GM19467 (cell line): ENCODE data around the gene BICDL2.

Source experiments
- ATAC-seq: cut with Tn5 transposase; IDR thresholded peaks from one replicate; pipeline ENCODE4 v1.9.1; 2021; ENCODE audit warnings: mild to moderate bottlenecking, moderate library complexity; ENCODE audit not compliant: unreplicated experiment

Gene BICDL2

DNA sequence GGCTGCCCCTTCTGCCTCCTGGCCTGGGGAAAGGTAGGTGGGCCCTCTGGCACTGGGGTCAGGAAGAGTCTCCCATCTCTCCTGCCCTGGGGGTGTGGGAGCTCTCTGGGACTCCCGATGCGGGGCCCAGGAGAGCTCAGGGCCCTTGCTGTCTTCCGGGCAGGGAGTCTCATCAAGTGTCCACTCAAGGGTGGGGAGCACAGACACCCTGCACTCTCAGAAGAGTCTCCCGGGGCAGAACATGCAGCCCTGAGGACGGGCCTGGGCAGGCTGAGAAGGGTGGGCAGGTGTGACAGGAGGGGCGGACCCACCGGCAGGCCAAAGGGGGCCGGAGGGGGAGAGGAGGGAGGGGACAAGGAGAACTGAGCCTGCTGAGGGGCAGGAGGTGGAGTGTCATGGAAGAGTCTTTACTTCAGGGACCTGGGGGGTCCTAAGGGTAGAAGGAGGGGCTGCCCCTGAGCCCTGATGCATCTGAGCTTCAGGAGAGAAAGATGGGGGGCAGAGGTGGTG, 48.1 kb downstream of the BICDL2 start:
- ATAC-seq: no peak

DNA sequence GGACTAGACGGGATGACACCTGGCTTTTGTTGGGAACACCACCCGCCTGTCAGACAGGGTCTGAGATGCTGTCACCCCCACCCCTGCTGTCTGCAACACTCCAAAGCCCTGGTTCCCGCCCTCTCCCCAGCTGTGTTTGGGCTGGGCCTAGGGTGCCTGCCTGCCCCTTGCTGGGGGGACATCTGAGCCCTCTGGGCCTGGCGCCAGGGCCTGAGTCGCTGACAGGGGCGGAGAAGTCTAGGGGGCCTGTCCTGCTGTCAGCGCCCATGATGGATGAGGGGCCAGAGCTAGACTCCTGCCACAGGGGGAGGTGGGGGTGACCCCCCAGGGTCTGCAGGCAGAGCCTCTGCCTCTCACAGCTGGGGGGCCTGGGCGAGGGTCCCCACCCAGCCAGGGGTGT, 48.9 kb downstream of the BICDL2 start:
- no peak for ATAC-seq

DNA sequence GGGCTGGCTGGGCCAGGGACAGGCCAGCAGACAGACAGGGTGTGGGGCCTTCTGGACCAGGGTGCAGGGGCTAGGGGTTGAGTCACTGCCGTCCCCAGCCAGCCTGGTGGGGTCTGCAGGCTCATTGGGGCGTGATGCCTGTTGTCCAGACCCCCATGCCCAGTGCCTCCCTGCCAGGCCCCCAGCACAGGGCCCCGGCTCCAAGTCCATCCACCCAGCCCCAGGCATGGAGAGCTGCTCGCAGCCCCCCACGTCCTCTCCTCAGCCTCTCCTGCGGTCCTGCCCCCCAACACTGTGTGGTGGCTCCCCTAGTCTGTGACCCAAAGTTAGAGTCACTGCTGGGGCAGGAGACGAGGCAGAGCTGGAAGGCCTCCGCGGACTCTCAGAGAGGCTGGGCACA, 49.5 kb downstream of the BICDL2 start:
- ATAC-seq: no peak

DNA sequence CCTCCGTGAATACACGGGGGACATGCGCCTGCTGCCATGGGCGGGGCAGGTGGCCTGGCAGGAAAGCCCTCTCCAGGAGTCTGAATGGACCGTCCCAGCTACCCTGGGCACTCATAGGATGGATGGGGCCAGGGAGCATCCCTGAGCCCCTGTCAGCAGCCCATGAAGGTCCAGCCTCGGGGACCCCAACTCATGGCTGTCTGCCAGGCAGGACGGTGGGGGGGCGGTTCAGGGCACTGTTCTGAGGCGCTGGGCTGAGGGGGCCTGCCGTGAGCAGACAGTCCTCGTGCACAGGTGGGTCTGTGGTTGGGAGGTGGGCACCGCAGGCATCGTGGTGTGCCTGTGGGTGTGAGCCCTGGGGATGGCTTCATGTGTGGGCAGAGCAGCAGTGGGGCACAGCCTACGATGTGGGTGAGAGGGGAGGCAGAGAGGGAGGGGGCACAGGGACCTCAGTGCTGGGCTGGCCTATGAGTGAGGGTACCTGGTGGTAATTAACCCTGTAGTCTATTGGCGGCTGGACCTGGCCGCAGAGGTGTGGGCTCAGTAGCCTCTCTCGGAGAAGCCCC, 50.0 kb downstream of the BICDL2 start:
- no peak for ATAC-seq

DNA sequence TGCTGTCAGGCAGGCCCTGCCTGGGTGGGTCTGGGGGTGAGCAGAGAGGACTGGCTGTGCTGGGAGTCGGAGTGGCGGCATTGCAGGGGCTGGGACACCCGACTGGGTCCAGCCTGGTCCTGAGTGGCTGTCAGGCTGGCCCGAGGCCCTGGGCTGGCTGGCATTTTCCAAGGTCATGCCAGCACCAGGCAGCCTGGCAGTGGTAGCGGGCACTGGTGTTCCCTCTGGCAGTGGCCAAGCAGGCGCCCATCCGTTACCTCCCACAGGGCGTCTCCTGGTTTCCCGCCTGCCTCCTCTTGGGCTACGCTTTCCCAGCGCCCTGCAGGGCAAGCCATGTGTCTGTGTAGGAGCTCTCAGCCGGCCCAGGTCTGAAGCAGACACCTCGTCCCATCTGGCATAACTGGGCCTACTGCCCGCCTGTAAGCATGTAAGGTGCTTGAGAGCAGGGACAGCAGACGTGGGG, 50.8 kb downstream of the BICDL2 start:
- no peak for ATAC-seq

DNA sequence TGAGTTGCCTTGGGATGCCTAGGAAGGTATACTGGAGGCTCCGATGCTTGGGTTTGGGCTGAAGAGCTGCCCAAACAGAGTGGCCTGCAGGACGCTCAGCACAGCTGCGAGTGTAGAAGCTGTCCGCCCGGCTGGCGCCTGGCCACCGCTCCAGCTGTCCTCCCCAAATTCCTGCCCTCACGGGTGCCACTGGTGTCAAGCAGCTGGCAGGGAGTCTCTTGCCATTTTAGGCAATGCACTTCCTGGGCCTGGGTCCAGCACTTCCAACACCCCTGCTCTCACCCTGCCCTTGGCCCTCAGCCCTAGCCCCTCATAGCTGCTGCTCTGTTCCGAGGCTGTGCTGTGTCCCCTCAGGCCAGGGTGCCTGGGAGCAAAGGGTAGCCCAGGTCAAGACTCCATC, 51.3 kb downstream of the BICDL2 start:
- ATAC-seq: no peak

DNA sequence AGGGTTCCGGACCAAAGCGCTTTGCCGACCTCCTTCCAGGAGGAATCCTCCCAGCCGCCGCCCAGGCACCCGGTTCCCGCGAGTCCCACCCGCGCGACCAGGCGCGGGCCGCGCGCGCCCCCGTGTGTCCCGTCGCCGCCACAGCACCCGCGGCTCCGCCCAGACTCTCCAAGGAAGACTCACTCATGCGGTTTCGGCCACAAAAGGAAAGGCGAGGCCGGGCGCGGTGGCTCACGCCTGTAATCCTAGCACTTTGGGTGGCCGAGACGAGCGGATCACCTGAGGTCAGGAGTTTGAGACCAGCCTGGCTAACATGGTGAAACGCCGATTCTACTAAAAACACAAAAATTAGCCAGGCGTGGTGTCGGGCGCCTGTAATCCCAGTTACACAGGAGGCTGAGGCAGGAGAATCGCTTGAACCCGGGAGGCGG, 53.0 kb downstream of the BICDL2 start:
- ATAC-seq: no peak

DNA sequence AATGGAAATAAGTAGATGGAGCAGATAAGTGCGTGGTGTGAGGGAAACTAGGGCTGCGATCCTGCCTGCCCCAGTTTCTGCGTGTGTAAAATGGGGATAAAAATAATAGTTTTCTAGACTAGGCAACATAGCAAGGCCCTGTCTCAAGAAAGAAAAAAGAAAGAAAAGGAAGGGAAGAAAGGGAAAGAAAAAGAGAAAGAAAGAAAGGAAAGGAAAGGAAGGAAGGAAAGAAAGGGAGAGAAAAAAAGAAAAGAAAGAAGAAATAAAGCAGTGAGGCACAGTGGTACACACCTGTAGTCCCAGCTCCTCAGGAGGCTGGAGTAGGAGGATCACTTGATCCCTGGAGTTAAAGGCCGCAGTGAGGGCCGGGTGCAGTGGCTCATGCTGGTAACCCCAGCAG, 54.3 kb downstream of the BICDL2 start:
- ATAC-seq: no peak

DNA sequence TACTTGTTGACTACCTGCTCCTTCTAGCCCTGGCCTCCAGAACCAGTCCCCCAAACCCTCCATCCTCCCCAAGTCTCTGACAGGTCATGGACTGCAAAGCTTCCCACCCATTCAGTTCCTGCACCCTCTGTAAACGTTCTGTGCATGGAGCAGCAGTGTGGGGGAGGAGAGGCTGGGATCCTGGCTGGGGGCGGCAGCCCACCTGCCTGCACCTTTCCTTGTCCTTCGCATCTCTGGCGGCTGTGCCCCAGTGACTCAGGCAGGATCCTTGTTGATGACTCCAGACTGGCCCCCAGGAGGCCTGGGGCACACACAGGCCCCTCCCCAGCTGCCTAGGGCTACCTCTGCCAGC, 54.9 kb downstream of the BICDL2 start:
- ATAC-seq: no peak

DNA sequence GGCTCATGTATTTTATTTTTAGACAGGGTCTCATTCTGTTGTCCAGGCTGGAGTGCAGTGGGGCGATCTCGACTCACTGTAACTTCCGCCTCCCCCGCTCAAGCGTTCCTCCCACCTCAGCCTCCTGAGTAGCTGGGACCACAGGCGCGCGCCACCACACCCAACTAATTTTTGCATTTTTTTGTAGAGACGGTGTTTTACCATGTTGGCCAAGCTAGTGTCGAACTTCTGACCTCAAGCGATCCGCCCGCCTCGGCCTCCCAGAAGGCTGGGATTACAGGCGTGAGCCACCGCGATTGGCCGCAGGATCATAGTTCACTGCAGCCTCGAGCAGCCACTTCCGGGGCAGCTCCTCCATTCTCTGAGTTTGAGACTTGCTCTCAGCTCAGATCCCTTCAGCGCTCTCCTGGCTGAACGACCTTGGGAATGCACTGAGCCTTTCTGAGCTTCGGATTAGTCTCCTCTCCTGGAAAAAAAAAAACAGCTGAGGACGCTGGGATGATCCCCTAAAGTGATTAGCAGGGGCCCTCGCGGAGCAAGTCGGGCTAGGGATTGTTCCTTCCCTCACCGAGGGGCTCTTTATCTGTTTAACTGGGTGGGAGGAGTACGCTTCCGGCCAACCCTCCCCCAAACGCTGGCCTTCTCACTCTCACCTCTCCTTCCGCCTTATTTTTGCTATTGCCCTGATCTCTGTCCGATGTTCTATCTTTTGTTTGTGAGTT, 55.4 kb downstream of the BICDL2 start:
- no peak for ATAC-seq

DNA sequence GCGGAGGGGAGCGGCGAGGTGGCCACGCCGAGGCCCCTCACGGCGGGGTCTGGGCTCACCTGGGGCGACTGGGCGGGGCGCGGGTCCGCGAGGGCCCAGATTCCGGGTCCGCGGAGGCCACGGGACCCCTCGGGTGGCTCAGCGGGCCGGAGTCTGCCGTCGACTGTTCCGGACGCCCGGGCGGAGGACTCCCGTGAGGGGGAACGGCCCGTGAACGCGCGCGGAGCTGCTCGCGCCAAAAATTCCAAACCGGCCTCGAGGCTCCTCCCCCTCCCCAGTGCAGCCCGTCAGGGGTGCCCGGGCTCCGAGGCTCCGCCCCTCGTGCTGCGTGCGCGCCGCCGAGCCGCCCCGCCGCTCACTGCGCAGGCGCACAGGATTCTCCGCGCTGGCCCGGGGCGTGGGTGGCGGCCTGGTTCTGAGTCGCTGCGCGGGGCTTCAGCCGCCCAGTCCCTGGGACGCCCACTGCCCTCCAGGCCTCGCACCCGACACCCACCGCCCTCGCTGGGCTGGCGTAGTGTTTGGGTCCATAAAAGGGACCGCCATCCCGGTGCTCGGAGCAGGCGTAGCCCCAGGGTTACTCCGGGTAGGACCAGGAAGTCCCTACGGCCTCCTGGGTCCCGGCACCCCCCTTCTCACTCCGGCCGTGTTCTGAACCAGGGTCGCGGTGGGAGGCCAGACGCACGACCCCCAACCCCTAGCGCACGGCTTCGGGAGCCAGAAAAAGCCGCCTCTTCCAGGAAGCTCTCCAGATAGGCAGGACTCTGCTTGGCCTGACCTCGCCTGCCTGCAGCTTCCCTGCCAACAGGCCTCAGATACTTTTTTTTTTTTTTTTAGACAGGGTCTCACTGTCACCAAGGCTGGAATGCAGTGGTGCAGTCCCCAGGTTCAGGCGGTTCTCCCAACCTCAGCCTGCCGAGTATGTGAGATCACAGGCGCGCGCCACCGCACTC, 56.2 kb downstream of the BICDL2 start, which contains the start of gene PKMYT1:
Gene PKMYT1, minus strand, starts transcription at position 220 of the 950 bp plus-strand sequence. CDS start 789 bp downstream, outside the sequence.
- ATAC-seq: peak; percentile 75

DNA sequence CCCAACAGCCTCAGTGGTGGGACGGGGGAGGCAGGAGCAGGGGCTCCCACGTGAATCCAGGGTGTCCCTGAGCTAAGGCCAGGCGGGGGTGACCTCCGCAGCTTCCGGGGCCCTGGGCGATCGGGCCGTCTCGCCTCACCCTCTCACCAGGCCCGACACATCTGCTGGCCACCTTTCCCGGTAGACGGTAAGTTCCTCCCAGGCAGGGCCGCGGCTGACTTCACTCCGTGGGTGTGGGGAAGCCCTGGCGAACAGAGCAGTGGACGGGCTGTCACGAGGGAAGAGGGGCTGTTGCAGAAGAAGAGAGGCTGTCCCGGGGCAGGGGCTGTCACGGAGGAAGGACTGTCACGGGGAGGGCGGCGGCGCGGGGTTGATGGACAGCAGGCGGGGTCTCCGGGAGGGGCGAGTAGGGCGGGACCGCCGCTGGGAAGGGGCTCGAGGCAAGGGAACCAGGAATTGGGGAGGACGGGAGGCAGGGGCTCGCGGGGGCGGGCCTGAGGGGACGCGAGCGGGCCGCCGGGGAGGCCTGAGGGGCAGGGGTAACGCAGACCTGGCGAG, 57.0 kb downstream of the BICDL2 start:
- peak; percentile 15 for ATAC-seq
